ENCODE data around the gene CD27. TPM values are rescaled to one million over a fixed set of nuclear protein-coding genes. Genes with fewer than 3 reads are reported as not detected.

The CD27 gene
- 82.1 TPM for polyA plus RNA-seq (2012; ENCODE audit: missing spikeins)

DNA sequence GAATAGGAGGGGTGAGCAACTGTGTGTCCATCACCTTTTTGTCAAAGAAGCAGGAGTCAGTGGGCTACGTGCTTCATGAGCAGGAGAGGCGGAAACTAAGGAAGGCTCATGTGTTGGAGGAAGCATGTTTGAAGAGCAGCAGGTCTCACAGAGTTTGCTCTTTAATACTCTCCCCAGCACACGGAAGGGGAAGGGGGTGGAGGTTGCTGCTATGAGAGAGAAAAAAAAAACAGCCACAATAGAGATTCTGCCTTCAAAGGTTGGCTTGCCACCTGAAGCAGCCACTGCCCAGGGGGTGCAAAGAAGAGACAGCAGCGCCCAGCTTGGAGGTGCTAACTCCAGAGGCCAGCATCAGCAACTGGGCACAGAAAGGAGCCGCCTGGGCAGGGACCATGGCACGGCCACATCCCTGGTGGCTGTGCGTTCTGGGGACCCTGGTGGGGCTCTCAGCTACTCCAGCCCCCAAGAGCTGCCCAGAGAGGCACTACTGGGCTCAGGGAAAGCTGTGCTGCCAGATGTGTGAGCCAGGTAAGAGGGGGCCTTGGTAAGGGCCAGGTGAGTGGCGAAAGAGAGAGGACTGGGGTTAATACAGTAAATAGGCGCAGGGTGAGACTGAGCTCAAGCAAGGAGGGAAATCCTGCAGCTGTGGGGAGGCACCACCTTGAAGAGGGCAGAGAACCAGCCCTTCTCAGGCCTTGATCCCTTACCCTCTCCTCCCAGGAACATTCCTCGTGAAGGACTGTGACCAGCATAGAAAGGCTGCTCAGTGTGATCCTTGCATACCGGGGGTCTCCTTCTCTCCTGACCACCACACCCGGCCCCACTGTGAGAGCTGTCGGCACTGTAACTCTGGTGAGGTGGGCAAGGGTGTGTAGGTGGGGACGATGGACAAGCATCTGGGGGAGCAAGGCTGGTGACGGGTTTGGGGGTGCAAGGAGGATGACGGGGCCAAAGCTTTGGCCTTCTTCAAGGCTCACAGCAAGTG, at the start of gene CD27:
Gene CD27 (plus strand): TSS at position 252 of the 985 bp plus-strand sequence. CDS start 141 bp downstream, at position 393.
- TF ChIP-seq TAF1 (IDR thresholded peaks at IDR 0.05; ENCODE audit: borderline replicate concordance, low read depth, low read length) (peak; percentile 9; the same call in 1 of the 2 replicates), POLR2AphosphoS5 (IDR thresholded peaks at IDR 0.05; ENCODE audit: low read depth, low read length) (peak; percentile 3; the same call in 1 of the 2 replicates), POLR2A (IDR thresholded peaks at IDR 0.05; ENCODE audit: low read depth, low read length) (peak; percentile 21; the same call in 1 of the 2 replicates)
- FAIRE-seq: peak; percentile 84

DNA sequence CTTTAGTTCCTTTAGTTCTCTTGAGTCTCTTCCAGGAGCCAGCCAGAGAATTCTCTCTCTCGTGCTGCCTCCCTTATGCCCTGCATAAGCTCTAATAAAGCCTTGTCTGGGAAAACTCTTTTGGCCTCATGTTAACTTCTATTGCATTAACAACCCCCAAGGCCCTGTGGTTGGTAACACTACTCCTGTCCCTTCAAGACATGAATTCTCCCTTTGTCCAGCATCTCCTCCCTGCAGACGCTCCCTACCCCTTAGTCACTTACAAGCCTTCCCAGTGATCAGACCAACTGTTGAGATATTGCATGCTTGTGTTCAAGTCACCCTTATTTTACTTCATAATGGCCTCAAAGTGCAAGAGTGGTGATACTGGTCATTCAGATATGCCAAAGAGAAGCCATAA, 48.7 kb upstream of the CD27 start:
- DNase-seq (ENCODE audit: insufficient read length): no peak
- TF ChIP-seq TAF1 (IDR thresholded peaks at IDR 0.05; ENCODE audit: borderline replicate concordance, low read depth, low read length) (no peak), POLR2A (IDR thresholded peaks at IDR 0.05; ENCODE audit: low read depth, low read length) (no peak), POLR2AphosphoS5 (IDR thresholded peaks at IDR 0.05; ENCODE audit: low read depth, low read length) (no peak)
- FAIRE-seq: no peak

More for the DNA sequence above, at the start of gene CD27:
- DNase-seq (ENCODE audit: insufficient read length): no peak

DNA sequence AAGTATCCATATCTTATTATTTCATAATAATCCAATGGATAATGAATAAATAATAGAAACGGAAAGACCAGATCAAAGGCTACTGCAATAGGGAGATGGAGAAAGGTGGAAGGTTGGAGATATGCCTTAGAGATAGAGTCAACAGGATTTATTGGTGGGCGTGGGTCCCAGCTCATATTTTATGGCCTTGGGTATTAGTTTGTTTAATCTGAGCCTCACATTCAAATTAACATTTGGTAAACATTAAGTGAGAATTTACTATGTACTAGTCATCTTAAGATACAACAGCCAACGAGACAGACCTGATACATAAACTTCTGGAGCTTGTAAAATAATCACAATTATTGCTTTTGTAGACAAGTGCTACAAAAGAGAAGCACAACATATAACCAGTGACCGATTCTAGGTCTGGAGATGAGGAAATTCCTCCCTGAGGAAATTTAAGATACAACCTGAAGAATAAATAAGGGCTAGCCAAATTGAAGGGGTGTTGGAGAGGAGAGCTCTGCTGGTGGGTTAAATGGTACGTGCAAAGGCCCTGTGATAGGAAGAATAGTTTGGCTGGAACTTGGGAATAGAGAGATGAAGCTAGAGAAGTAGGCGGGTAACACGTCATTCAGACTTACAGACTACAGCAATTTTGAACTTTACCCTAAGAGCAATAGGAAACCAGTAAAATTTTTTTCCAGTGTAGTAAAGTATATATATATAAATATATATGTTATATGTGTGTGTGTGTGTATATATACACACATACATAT, 44.7 kb upstream of the CD27 start:
- no peak for TF ChIP-seq POLR2AphosphoS5 (IDR thresholded peaks at IDR 0.05; ENCODE audit: low read depth, low read length)
- TF ChIP-seq POLR2A (IDR thresholded peaks at IDR 0.05; ENCODE audit: low read depth, low read length): no peak
- no peak for TF ChIP-seq TAF1 (IDR thresholded peaks at IDR 0.05; ENCODE audit: borderline replicate concordance, low read depth, low read length)

DNA sequence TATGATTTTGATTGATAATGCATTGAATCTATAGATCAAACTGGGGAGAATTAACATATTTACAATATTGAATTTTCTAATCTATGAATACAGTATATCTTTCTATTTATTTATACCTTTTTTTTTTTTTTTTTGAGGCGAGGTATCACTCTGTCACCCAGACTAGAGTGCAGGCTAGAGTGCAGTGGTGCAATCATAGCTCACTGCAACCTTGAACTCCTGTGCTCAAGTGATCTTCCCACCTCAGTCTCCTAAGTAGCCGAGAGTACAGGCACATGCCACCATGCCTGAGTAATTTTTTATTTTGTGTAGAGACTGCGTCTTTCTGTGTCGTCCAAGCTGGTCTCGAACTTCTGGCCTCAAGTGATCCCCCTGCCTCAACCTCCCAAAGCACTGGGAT, 40.4 kb upstream of the CD27 start:
- TF ChIP-seq TAF1 (IDR thresholded peaks at IDR 0.05; ENCODE audit: borderline replicate concordance, low read depth, low read length) (no peak), POLR2AphosphoS5 (IDR thresholded peaks at IDR 0.05; ENCODE audit: low read depth, low read length) (no peak), POLR2A (IDR thresholded peaks at IDR 0.05; ENCODE audit: low read depth, low read length) (no peak)
- FAIRE-seq: no peak
- no peak for DNase-seq (ENCODE audit: insufficient read length)

More for the DNA sequence above, 44.7 kb upstream of the CD27 start:
- FAIRE-seq (no peak), DNase-seq (ENCODE audit: insufficient read length) (no peak)

DNA sequence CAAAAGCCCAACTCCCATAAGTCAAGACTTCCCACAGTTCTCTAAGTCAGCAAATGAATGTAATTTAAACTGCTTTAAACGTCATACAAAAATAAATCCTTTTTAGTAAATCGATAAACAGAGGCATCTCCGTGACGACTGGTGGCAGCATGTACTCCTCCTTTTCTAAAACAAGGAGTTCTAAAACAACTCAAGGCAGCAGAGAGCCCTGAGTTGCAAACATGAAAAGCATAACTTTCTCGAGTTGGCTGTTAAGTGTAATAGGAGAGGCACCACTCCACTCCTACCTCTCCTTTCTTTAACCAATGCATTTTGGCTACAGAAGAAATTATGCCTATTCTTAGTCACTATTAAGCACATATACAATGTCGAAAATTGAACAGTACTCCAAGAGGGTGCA, 38.8 kb upstream of the CD27 start:
- FAIRE-seq: no peak
- DNase-seq (ENCODE audit: insufficient read length): no peak

DNA sequence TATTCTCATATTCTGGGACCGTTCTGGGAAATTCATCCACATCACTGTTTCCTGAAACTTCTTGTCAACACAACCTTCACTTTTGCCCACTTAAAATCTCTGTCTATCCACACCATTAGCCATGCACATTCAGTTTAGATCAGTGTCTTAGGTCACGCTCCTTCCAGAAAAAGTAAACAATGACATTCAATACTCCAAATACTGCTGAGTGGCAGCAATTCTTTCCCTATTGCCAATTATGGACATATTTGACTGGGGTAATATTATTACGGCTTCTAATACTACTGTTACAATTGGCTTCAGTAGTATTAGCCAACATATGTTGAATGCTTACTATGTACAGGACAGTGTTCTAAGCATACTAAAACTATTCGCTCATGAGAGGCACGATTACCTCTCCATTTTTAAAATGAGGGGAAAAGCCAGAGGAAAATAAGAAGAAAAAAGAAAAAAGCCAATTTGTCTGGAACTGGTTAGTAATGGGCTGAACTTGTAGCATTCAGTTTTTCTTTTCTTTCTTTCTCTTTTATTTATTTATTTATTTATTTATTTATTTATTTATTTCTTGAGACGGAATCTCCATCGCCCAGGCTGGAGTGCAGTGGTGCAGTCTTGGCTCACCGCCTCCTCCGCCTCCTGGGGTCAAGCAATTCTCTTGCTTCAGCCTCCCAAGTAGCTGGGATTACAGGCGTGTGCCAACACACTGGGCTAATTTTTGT, 37.4 kb upstream of the CD27 start:
- TF ChIP-seq POLR2AphosphoS5 (IDR thresholded peaks at IDR 0.05; ENCODE audit: low read depth, low read length): no peak
- TF ChIP-seq POLR2A (IDR thresholded peaks at IDR 0.05; ENCODE audit: low read depth, low read length): no peak
- no peak for TF ChIP-seq TAF1 (IDR thresholded peaks at IDR 0.05; ENCODE audit: borderline replicate concordance, low read depth, low read length)
- DNase-seq (ENCODE audit: insufficient read length) (no peak), FAIRE-seq (no peak)

More for the DNA sequence above, 38.8 kb upstream of the CD27 start:
- TF ChIP-seq TAF1 (IDR thresholded peaks at IDR 0.05; ENCODE audit: borderline replicate concordance, low read depth, low read length): no peak
- TF ChIP-seq POLR2AphosphoS5 (IDR thresholded peaks at IDR 0.05; ENCODE audit: low read depth, low read length): no peak
- no peak for TF ChIP-seq POLR2A (IDR thresholded peaks at IDR 0.05; ENCODE audit: low read depth, low read length)

DNA sequence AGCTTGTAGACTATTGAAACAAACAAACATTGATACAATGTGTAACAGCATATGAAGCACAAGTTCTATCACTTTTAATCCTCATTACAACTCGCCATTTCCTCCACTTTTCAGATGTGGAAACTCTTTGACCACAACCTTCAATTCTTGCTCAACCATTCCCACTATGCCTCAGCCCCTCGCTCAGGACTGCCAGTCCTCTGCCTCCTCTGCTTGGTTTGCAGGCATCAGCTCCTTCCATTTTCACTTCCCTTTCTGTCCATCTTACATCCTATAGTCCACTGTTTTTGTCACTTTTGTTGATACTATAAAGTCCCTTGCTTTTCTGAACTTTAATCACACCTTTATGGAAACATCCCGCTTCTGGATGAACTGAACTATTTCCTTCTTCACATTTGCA, 28.2 kb upstream of the CD27 start:
- TF ChIP-seq TAF1 (IDR thresholded peaks at IDR 0.05; ENCODE audit: borderline replicate concordance, low read depth, low read length) (no peak), POLR2A (IDR thresholded peaks at IDR 0.05; ENCODE audit: low read depth, low read length) (no peak), POLR2AphosphoS5 (IDR thresholded peaks at IDR 0.05; ENCODE audit: low read depth, low read length) (no peak)
- no peak for FAIRE-seq
- DNase-seq (ENCODE audit: insufficient read length): no peak

DNA sequence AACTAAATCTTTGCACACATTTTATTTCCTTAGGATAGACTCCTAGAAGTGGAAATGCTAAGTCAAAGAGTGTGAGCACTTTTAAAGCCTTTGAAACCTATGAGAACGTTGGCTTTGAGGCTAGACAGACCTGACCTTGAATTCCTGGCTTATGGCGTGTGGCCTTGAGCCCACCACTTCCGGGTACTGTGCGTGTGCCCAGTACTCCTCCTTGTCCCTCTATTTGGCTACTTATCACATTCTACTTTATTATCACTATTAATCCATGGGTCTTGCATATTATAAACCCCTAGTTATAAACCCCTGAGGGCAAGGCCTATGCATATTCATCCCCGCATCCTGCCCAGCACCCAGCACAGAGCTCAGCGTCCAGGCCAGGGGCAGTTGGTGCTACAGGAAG, 26.0 kb upstream of the CD27 start:
- TF ChIP-seq POLR2AphosphoS5 (IDR thresholded peaks at IDR 0.05; ENCODE audit: low read depth, low read length): no peak
- TF ChIP-seq TAF1 (IDR thresholded peaks at IDR 0.05; ENCODE audit: borderline replicate concordance, low read depth, low read length): no peak
- TF ChIP-seq POLR2A (IDR thresholded peaks at IDR 0.05; ENCODE audit: low read depth, low read length): no peak
- FAIRE-seq: no peak
- DNase-seq (ENCODE audit: insufficient read length): no peak

DNA sequence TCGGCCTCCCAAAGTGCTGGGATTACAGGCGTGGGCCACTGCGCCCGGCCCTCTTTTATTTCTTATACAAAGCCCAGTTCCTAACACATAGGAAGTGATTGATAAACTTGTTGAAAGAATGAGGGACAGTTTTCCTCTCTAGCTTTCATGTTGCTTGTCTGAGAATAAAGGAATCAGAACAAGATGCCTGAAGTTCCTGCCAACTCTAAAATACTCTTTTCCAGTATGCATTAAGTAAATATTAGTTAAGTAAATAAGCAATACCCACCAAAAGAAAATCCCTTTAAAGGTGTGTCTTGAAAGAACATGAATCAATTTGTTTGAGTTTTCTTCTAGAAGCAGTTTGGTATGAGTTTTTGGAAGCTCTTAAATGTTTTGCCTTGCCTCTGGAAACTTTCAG, 24.4 kb upstream of the CD27 start:
- no peak for TF ChIP-seq POLR2AphosphoS5 (IDR thresholded peaks at IDR 0.05; ENCODE audit: low read depth, low read length)
- TF ChIP-seq TAF1 (IDR thresholded peaks at IDR 0.05; ENCODE audit: borderline replicate concordance, low read depth, low read length): no peak
- no peak for TF ChIP-seq POLR2A (IDR thresholded peaks at IDR 0.05; ENCODE audit: low read depth, low read length)
- no peak for DNase-seq (ENCODE audit: insufficient read length)
- no peak for FAIRE-seq

DNA sequence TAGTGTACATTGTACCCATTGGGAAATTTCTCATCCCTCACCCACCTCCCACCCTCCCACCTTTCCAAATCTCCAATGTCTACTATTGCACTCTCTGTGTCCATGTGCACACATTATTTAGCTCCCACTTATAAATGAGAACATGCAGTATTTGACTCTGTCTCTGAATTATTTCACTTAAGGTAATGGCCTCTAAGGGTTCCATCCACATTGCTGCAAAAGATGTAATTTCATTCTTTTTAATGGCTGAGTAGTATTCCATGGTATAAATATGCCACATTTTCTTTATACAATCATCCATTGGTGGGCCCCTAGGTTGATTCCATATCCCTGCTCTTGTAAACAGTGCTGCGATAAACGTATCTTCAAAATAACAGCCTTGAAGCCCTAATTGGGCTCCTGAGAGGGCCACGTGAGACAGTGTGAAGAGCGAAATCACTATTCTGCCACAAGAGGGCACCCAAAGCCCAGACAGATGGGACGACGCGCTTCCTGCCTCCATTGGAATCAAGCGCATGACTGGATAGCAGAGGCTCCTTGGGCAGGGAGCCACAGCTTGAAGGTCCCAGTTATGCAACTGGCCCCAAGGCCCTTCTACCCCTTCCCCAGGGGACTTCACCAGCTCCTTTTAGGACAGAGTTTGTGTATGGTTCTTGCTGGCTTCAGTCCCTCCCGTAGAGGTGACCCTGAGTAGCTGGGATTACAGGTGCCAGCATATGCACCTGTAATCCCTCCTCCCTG, 21.3 kb upstream of the CD27 start:
- peak; percentile 95 for FAIRE-seq

More for the DNA sequence above, 21.3 kb upstream of the CD27 start:
- TF ChIP-seq POLR2AphosphoS5 (IDR thresholded peaks at IDR 0.05; ENCODE audit: low read depth, low read length) (no peak), TAF1 (IDR thresholded peaks at IDR 0.05; ENCODE audit: borderline replicate concordance, low read depth, low read length) (no peak), POLR2A (IDR thresholded peaks at IDR 0.05; ENCODE audit: low read depth, low read length) (no peak)
- peak; percentile 57 for DNase-seq (ENCODE audit: insufficient read length)
